Fibroblast of lung (primary cell): ENCODE results near the gene OR56B4. TPM values are rescaled to one million over a fixed set of nuclear protein-coding genes. Genes with fewer than 3 reads are reported as not detected.

ENCODE experiments used
- DNase-seq, 2 donors: peaks; one replicate each; pipeline versions ENCODE4 v3.0.0 to v3.0.0-alpha.2; 2010; ENCODE audit warnings: low read depth in 2 of 2
- H2AFZ ChIP-seq: 2 replicates; pipeline ENCODE4 v1.5.1; 2012; ENCODE audit warnings: low read length, control low read depth, inconsistent platforms
- H3K27ac ChIP-seq: 2 replicates; pipeline ENCODE4 v1.5.1; 2011; ENCODE audit warnings: low read length, control low read depth; ENCODE audit not compliant: insufficient read depth
- H3K27me3 ChIP-seq: 2 replicates; pipeline ENCODE4 v1.5.1; 2011; ENCODE audit warnings: mild to moderate bottlenecking, low read length; ENCODE audit not compliant: control insufficient read depth, insufficient read depth
- H3K36me3 ChIP-seq: 2 replicates; pipeline ENCODE4 v1.5.1; 2011; ENCODE audit warnings: low read length; ENCODE audit not compliant: control insufficient read depth, insufficient read depth
- H3K4me1 ChIP-seq: 2 replicates; pipeline ENCODE4 v1.5.1; 2011; ENCODE audit warnings: low read length; ENCODE audit not compliant: control insufficient read depth, insufficient read depth; ENCODE audit errors: extremely low read depth
- H3K4me2 ChIP-seq: 2 replicates; pipeline ENCODE4 v1.5.1; 2011; ENCODE audit warnings: low read length, control low read depth; ENCODE audit not compliant: insufficient read depth; ENCODE audit errors: extremely low read depth
- H3K4me3 ChIP-seq, 4 experiments: fragments of 200-600 bp in 1 of 4; sonication (generic) in 1 of 4; replicated peaks in 1 of 4; 2 replicates each; pipeline ENCODE4 v1.5.1; 2011 to 2016; ENCODE audit warnings: low read length in 4 of 4, low read depth in 3 of 4, mild to moderate bottlenecking in 3 of 4, control low read depth in 2 of 4, inconsistent platforms in 1 of 4, mixed read lengths in 1 of 4; ENCODE audit not compliant: insufficient read depth in 1 of 4; ENCODE audit errors: control extremely low read depth in 1 of 4
- H3K79me2 ChIP-seq: 2 replicates; pipeline ENCODE4 v1.5.1; 2012; ENCODE audit warnings: mild to moderate bottlenecking, low read length, inconsistent platforms; ENCODE audit not compliant: control insufficient read depth, insufficient read depth
- H3K9ac ChIP-seq: 2 replicates; pipeline ENCODE4 v1.5.1; 2011; ENCODE audit warnings: mild to moderate bottlenecking, low read length, control low read depth; ENCODE audit not compliant: insufficient read depth
- H3K9me3 ChIP-seq: 2 replicates; pipeline ENCODE4 v1.5.1; 2012; ENCODE audit warnings: low read depth, low read length; ENCODE audit not compliant: control insufficient read depth, insufficient read depth
- H4K20me1 ChIP-seq: 2 replicates; pipeline ENCODE4 v1.5.1; 2011; ENCODE audit warnings: low read length; ENCODE audit not compliant: control insufficient read depth, insufficient read depth; ENCODE audit errors: extremely low read depth
- CTCF ChIP-seq, 2 donors: IDR thresholded peaks in 1 of 2; conservative IDR thresholded peaks in 1 of 2; 1 replicate in 1 of 2; 2 replicates in 1 of 2; pipeline ENCODE4 v1.5.1; 2011 to 2012; ENCODE audit warnings: low read length in 2 of 2, control low read depth in 1 of 2, inconsistent platforms in 1 of 2, low read depth in 1 of 2, mild to moderate bottlenecking in 1 of 2
- EZH2 ChIP-seq: IDR thresholded peaks from 2 replicates; pipeline ENCODE4 v1.5.1; 2012; ENCODE audit warnings: low read length, control low read depth, mild to moderate bottlenecking; ENCODE audit errors: missing control alignments
- polyA plus RNA-seq, 2 donors: library from polyadenylated mRNA; depleted of rRNA in 1 of 2; stranded (reverse) in 1 of 2; unstranded in 1 of 2; fragments of >200 nt; gene quantifications; 2 replicates each; pipeline ENCODE4 v1.2.1, GENCODE V29; 2011 to 2012; ENCODE audit warnings: missing spikeins in 1 of 2
- total RNA-seq: library from RNA; depleted of rRNA; stranded (reverse); fragments of >200 nt; gene quantifications from 2 replicates; pipeline ENCODE4 v1.2.1, GENCODE V29; 2014

The OR56B4 gene
- total and polyA plus RNA-seq, 2 donors (not counting 1 experiment from before 2014, with no cell fraction given) = not detected

GRCh38 chr11:6094186-6094585 is 13.3 kb upstream of the OR56B4 start:
- no peak overlapping the region for H3K27ac ChIP-seq
- DNase-seq = no peak
- H4K20me1 ChIP-seq = no peaks in the 10 kb centered on the region
- H3K27me3 ChIP-seq = no peaks in the 10 kb centered on the region
- no peak overlapping the region for H3K4me3 ChIP-seq
- H3K9ac ChIP-seq = no peak overlapping the region
- H3K36me3 ChIP-seq = no peaks in the 10 kb centered on the region
- H2AFZ ChIP-seq = no peak overlapping the region
- TF ChIP-seq EZH2 (no peak), CTCF (conservative IDR thresholded peaks at IDR 0.05 in 1 of 2, IDR thresholded peaks at IDR 0.05 in 1 of 2; ENCODE audit: low read depth in 1 of 2, low read length in 2 of 2) (no peak)
- no peak overlapping the region for H3K4me2 ChIP-seq
- no peaks in the 10 kb centered on the region for H3K4me1 ChIP-seq
- no peaks in the 10 kb centered on the region for H3K79me2 ChIP-seq
- H3K9me3 ChIP-seq = no peaks in the 10 kb centered on the region

GRCh38 chr11:6095798-6096197 is 11.7 kb upstream of the OR56B4 start:
- H3K4me1 ChIP-seq = no peaks in the 10 kb centered on the region
- no peak for DNase-seq
- no peaks in the 10 kb centered on the region for H3K27me3 ChIP-seq
- no peak overlapping the region for H3K27ac ChIP-seq
- H3K9ac ChIP-seq = no peak overlapping the region
- H3K4me3 ChIP-seq = no peak overlapping the region
- H3K36me3 ChIP-seq = no peaks in the 10 kb centered on the region
- H2AFZ ChIP-seq = no peak overlapping the region
- no peak for TF ChIP-seq EZH2
- TF ChIP-seq CTCF (conservative IDR thresholded peaks at IDR 0.05 in 1 of 2, IDR thresholded peaks at IDR 0.05 in 1 of 2; ENCODE audit: low read depth in 1 of 2, low read length in 2 of 2) = no peak
- no peaks in the 10 kb centered on the region for H4K20me1 ChIP-seq
- no peaks in the 10 kb centered on the region for H3K79me2 ChIP-seq
- no peak overlapping the region for H3K4me2 ChIP-seq
- H3K9me3 ChIP-seq = no peaks in the 10 kb centered on the region

DNA sequence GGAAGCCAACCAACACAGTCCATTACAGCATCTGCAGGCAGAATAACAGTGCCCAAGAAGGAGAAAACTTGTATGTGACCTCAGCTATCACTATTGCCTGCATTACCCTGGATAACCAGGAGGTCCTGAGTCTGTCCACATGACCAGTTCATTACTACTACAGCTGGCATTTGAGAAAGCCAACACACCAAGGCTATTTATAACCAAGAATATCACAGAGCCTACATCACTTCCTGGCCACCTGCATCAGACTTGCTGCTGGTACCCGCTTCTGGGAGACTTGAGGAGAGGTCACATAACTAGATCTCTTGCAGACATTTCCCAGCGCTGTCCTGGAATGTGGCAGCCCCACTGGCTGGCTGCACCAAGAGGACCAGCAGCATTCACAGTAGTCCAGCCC is 11.1 kb upstream of the OR56B4 start:
- Histone ChIP-seq H3K4me2 (no peak overlapping the region), H3K36me3 (no peaks in the 10 kb centered on the region), H3K9ac (no peak overlapping the region), H2AFZ (no peak overlapping the region), H4K20me1 (no peaks in the 10 kb centered on the region), H3K4me1 (no peaks in the 10 kb centered on the region), H3K79me2 (no peaks in the 10 kb centered on the region), H3K9me3 (no peaks in the 10 kb centered on the region), H3K4me3 (no peak overlapping the region), H3K27me3 (no peaks in the 10 kb centered on the region), H3K27ac (no peak overlapping the region)
- TF ChIP-seq EZH2 (no peak), CTCF (conservative IDR thresholded peaks at IDR 0.05 in 1 of 2, IDR thresholded peaks at IDR 0.05 in 1 of 2; ENCODE audit: low read depth in 1 of 2, low read length in 2 of 2) (no peak)
- DNase-seq = no peak
